ENCODE data around the gene NAALADL1. TPM values are rescaled to one million over a fixed set of nuclear protein-coding genes. Genes with fewer than 3 reads are reported as not detected.

Gene NAALADL1
- total RNA-seq, 1 experiment from 2014 or later, result 0.23 TPM

DNA sequence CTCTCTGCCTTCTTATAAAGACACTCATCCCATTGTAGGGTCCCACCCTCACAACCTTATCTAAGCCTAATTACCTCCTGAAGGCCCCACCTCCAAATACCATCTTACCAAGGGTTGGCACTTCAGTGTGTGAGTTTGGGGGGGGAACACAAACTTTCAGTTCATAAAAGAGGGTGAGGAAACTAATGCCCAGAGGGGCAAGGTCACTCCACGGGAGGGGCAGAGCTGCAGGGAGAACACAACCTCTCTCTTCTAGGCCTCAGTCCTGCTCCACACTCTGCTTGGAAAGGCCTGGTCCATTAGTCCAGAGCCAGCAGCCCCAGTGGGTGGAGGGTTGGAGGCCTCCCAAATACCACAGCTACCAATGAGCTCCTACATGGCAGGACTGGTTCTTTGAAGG is 58.9 kb downstream of the NAALADL1 start:
- BruUV-seq (replicated peaks), result no TSS peak
- TF ChIP-seq TCF7L2 (IDR thresholded peaks at IDR 0.05; ENCODE audit: low read depth, low read length) (no peak), POLR2AphosphoS5 (IDR thresholded peaks at IDR 0.05; ENCODE audit: low read depth, low read length) (no peak)
- H3K27ac ChIP-seq (ENCODE audit: low read length), result no peak overlapping the region
- intact Hi-C loops (cut with micrococcal nuclease; ENCODE audit: unreplicated experiment), result loop anchor here (5.0 kb wide), 1 partner anchor 152 kb away; no protein-coding TSS in a partner anchor
- H3K36me3 ChIP-seq (ENCODE audit: control insufficient read depth, insufficient read depth, low read length), result no peaks in the 10 kb centered on the region
- ChIA-PET POLR2A (no interaction called here), CTCF (no interaction called here)
- H3K27me3 ChIP-seq (ENCODE audit: control insufficient read depth, insufficient read depth, low read length), result no peaks in the 10 kb centered on the region
- in situ Hi-C loops (cut with HindIII; ENCODE audit: low pct_unique_long_range_greater_than_20kb, low sequenced_read_pairs), result no loop called here
- no peak overlapping the region for H3K4me3 ChIP-seq (ENCODE audit: low read depth in 2 of 2, low read length in 2 of 2)
- peaks cover 4% of the 10 kb centered on the region; the same call in 1 of the 2 replicates for H3K4me1 ChIP-seq (ENCODE audit: control insufficient read depth, insufficient read depth, low read length)
- DNase-seq (ENCODE audit: low read depth, low spot score), result no peak
- ATAC-seq, result no peak
- no peaks in the 10 kb centered on the region for H3K9me3 ChIP-seq (ENCODE audit: control insufficient read depth, insufficient read depth, low read depth, low read length)

DNA sequence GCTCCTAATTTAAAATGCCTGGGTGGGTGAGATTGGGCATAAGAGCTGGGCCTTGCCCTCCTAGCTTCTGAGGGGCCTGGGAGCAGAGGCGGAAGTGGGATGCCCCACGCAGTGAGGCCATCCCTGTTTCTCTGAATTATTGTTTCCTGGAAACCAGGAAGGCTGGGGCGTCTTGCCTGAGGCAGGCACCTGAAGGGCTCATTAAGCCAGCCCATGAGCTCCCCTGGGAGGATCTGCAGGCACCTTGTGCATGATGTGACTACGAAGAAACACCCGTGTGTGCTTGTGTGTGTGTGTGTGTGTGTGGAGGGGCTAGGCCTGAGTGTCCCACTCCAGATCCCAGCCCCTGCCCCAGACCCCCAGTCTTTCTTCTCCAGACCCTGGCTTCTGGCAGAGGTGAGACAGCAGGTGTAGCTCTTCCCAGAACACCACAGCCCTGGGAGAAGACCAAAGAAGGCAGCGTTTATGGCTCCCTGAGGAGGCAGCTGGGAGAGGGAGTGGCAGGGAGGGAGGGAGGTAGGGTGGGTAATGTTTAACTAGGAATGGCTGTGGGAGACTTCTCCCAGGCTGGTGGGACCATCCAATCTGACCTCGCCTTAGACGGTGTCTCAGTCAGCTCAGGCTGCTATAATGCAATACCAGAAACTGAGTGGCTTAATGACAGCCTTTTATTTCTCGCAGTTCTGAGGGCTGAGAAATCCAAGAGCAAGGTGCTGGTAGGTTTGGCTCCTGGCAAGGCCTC is 59.5 kb downstream of the NAALADL1 start:
- in situ Hi-C loops (cut with HindIII; ENCODE audit: low pct_unique_long_range_greater_than_20kb, low sequenced_read_pairs), result no loop called here

GRCh38 chr11:64998141-64998540 is 60.2 kb downstream of the NAALADL1 start:
- ATAC-seq (no peak), DNase-seq (ENCODE audit: low read depth, low spot score) (no peak)
- in situ Hi-C loops (cut with HindIII; ENCODE audit: low pct_unique_long_range_greater_than_20kb, low sequenced_read_pairs), result no loop called here
- no peak overlapping the region for H3K27ac ChIP-seq (ENCODE audit: low read length)
- no peaks in the 10 kb centered on the region for H3K27me3 ChIP-seq (ENCODE audit: control insufficient read depth, insufficient read depth, low read length)
- no peaks in the 10 kb centered on the region for H3K9me3 ChIP-seq (ENCODE audit: control insufficient read depth, insufficient read depth, low read depth, low read length)
- H3K4me1 ChIP-seq (ENCODE audit: control insufficient read depth, insufficient read depth, low read length), result peaks cover 4% of the 10 kb centered on the region; the same call in 1 of the 2 replicates
- POLR2A ChIA-PET, result no interaction called here
- no TSS peak for BruUV-seq (replicated peaks)
- no peaks in the 10 kb centered on the region for H3K36me3 ChIP-seq (ENCODE audit: control insufficient read depth, insufficient read depth, low read length)
- no peak overlapping the region for H3K4me3 ChIP-seq (ENCODE audit: low read depth in 2 of 2, low read length in 2 of 2)
- intact Hi-C loops (cut with micrococcal nuclease; ENCODE audit: unreplicated experiment), result loop anchor here (5.0 kb wide), 1 partner anchor 151 kb away; no protein-coding TSS in a partner anchor
- TF ChIP-seq TCF7L2 (IDR thresholded peaks at IDR 0.05; ENCODE audit: low read depth, low read length) (no peak), SIN3A (IDR thresholded peaks at IDR 0.05; ENCODE audit: borderline replicate concordance, insufficient read depth, low read depth, low read length) (no peak), REST (IDR thresholded peaks at IDR 0.05; ENCODE audit: insufficient read depth in 1 of 2, low read depth in 2 of 2, low read length in 1 of 2) (no peak)
- CTCF ChIA-PET, result no interaction called here

More for the DNA sequence above, 59.5 kb downstream of the NAALADL1 start:
- no peak for TF ChIP-seq REST (IDR thresholded peaks at IDR 0.05; ENCODE audit: insufficient read depth in 1 of 2, low read depth in 2 of 2, low read length in 1 of 2)
- TF ChIP-seq TCF7L2 (IDR thresholded peaks at IDR 0.05; ENCODE audit: low read depth, low read length), result no peak
- no TSS peak for BruUV-seq (replicated peaks)
- intact Hi-C loops (cut with micrococcal nuclease; ENCODE audit: unreplicated experiment), result loop anchor here (5.0 kb wide), 1 partner anchor 152 kb away; no protein-coding TSS in a partner anchor
- CTCF ChIA-PET, result interaction anchor here (0.7 kb wide), 1 partner anchor 105 kb away, joined by 4 read pairs; no protein-coding TSS in a partner anchor
- POLR2A ChIA-PET, result no interaction called here
- Histone ChIP-seq H3K4me3 (ENCODE audit: low read depth in 2 of 2, low read length in 2 of 2) (no peak overlapping the region), H3K27me3 (ENCODE audit: control insufficient read depth, insufficient read depth, low read length) (no peaks in the 10 kb centered on the region), H3K36me3 (ENCODE audit: control insufficient read depth, insufficient read depth, low read length) (no peaks in the 10 kb centered on the region), H3K4me1 (ENCODE audit: control insufficient read depth, insufficient read depth, low read length) (peaks cover 4% of the 10 kb centered on the region; the same call in 1 of the 2 replicates), H3K9me3 (ENCODE audit: control insufficient read depth, insufficient read depth, low read depth, low read length) (no peaks in the 10 kb centered on the region), H3K27ac (ENCODE audit: low read length) (no peak overlapping the region)
- ATAC-seq (no peak), DNase-seq (ENCODE audit: low read depth, low spot score) (no peak)
